Measurements from ENCODE around the gene HIPK4.
A peak's percentile ranks its signal among the peaks of the same experiment; 100 is the strongest.

The HIPK4 gene

GRCh38 chr19:40363069-40363468 lies 26.9 kb downstream of the HIPK4 start:
- DNase-seq, result no peak

GRCh38 chr19:40362160-40362559 lies 27.8 kb downstream of the HIPK4 start:
- no peak for DNase-seq

- no peak for DNase-seq
Observed at GRCh38 chr19:40360708-40361241, 29.2 kb downstream of the HIPK4 start.

- DNase-seq, result no peak
Observed at GRCh38 chr19:40360020-40360707, 29.8 kb downstream of the HIPK4 start.

- no peak for DNase-seq
Observed at GRCh38 chr19:40358773-40359172, 31.2 kb downstream of the HIPK4 start.

- no peak for DNase-seq
Observed at GRCh38 chr19:40357640-40358039, 32.3 kb downstream of the HIPK4 start.

- no peak for DNase-seq
Observed at GRCh38 chr19:40356681-40357595, 33.0 kb downstream of the HIPK4 start.

- no peak for DNase-seq
Observed at GRCh38 chr19:40355975-40356680, 33.9 kb downstream of the HIPK4 start.

GRCh38 chr19:40348961-40349507 lies 40.9 kb downstream of the HIPK4 start:
- peak; percentile 23 for DNase-seq

GRCh38 chr19:40348125-40348913 lies 41.7 kb downstream of the HIPK4 start, which contains the start of the genes C19orf47 and PLD3:
Gene C19orf47, minus strand, starts transcription at chr19:40348397. Its CDS starts 6,540 bp downstream, at chr19:40341857.
Gene PLD3, plus strand, starts transcription at chr19:40348695. Its CDS starts 17,789 bp downstream, at chr19:40366484.
- DNase-seq, result peak; percentile 99

GRCh38 chr19:40344422-40344821 lies 45.6 kb downstream of the HIPK4 start:
- no peak for DNase-seq

GRCh38 chr19:40342644-40343311 lies 47.2 kb downstream of the HIPK4 start:
- DNase-seq, result no peak

- no peak for DNase-seq
Observed at GRCh38 chr19:40341601-40342482, 48.1 kb downstream of the HIPK4 start.

- DNase-seq, result no peak
Observed at GRCh38 chr19:40339018-40339728, 50.8 kb downstream of the HIPK4 start.

- no peak for DNase-seq
Observed at GRCh38 chr19:40337594-40337993, 52.4 kb downstream of the HIPK4 start.

- no peak for DNase-seq
Observed at GRCh38 chr19:40337107-40337506, 52.9 kb downstream of the HIPK4 start.

GRCh38 chr19:40336601-40336900 lies 53.4 kb downstream of the HIPK4 start:
- DNase-seq, result no peak

- DNase-seq, result no peak
Observed at GRCh38 chr19:40335855-40336600, 54.0 kb downstream of the HIPK4 start.

- DNase-seq, result no peak
Observed at GRCh38 chr19:40335101-40335500, 54.9 kb downstream of the HIPK4 start.
